ENCODE results near the gene OSBPL1A.

GRCh38 chr18:24397131-24397693 is 412 bp downstream of the OSBPL1A start:
- TF ChIP-seq CTCF (IDR thresholded peaks at IDR 0.05) = no peak
- no peak for TF ChIP-seq NPAS2 (CRISPR knock-in tag; IDR thresholded peaks at IDR 0.05; ENCODE audit: borderline replicate concordance)
- TF ChIP-seq CEBPB (IDR thresholded peaks at IDR 0.05) = no peak
- no peak for TF ChIP-seq MAFK (IDR thresholded peaks at IDR 0.05; ENCODE audit: partially characterized antibody)
- no peak for TF ChIP-seq POLR2A (IDR thresholded peaks at IDR 0.05; ENCODE audit: low read length)
- no peak for TF ChIP-seq NFE2L2 (conservative IDR thresholded peaks at IDR 0.05; ENCODE audit: low read length)
- no peak for TF ChIP-seq CHD4 (IDR thresholded peaks at IDR 0.05; ENCODE audit: borderline replicate concordance)
- TF ChIP-seq POLR2AphosphoS2 (conservative IDR thresholded peaks at IDR 0.05; ENCODE audit: low read length) = no peak
- TF ChIP-seq RCOR1 (IDR thresholded peaks at IDR 0.05; ENCODE audit: low read depth, low read length) = no peak
